SK-N-SH (cell line): ENCODE results near the gene LGALS3. TPM values are rescaled to one million over a fixed set of nuclear protein-coding genes. Genes with fewer than 3 reads are reported as not detected.
A peak's percentile ranks its signal among the peaks of the same experiment; 100 is the strongest.

Source experiments
- CTCF ChIA-PET: fragments of 300-600, 350-600 bp; formaldehyde crosslinking; extraction: SDS; loops from one replicate; lab custom pipeline; 2021; lab: Yijun Ruan, JAX
- POLR2A ChIA-PET: fragments of 350-600 bp; sonication (Branson Sonifier 250); formaldehyde crosslinking; extraction: SDS; loops from one replicate; lab custom pipeline; 2020; ENCODE audit warnings: antibody characterized with exemption, inconsistent platforms; lab: Yijun Ruan, JAX
- DNase-seq: peaks from one replicate; pipeline ENCODE4 v3.0.0; 2012
- H2AFZ ChIP-seq: fragments of 200-600 bp; sonication (generic); 2 replicates; pipeline ENCODE4 v1.8.1; 2016; ENCODE audit warnings: antibody characterized with exemption, mild to moderate bottlenecking, low read depth
- H3F3A ChIP-seq: fragments of 200-600 bp; sonication (generic); replicated peaks from 2 replicates; pipeline ENCODE3; 2016; ENCODE audit warnings: antibody characterized with exemption, mild to moderate bottlenecking; ENCODE audit not compliant: insufficient read depth
- H3K27ac ChIP-seq, 2 experiments: fragments of 200-500 bp in 1 of 2; fragments of 200-600 bp in 1 of 2; sonication (Bioruptor generic) in 1 of 2; sonication (generic), shearing (Covaris generic) in 1 of 2; 2 replicates each; pipeline versions ENCODE4 v1.5.1 to v1.6.1; 2014 to 2016; ENCODE audit warnings: low read depth in 2 of 2, inconsistent platforms in 1 of 2, low read length in 1 of 2, mild to moderate bottlenecking in 1 of 2, mixed read lengths in 1 of 2
- H3K27me3 ChIP-seq: fragments of 200-600 bp; sonication (generic), shearing (Covaris generic); 2 replicates; pipeline ENCODE4 v1.6.1; 2016; ENCODE audit warnings: mixed run types; ENCODE audit not compliant: insufficient read depth
- H3K36me3 ChIP-seq, 2 experiments: fragments of 200-500 bp in 1 of 2; fragments of 200-600 bp in 1 of 2; sonication (Bioruptor generic) in 1 of 2; sonication (generic) in 1 of 2; replicated peaks in 1 of 2; 2 replicates each; pipeline versions ENCODE3 to v1.5.1; 2014 to 2016; ENCODE audit warnings: low read length in 1 of 2, mild to moderate bottlenecking in 1 of 2; ENCODE audit not compliant: insufficient read depth in 2 of 2, control insufficient read depth in 1 of 2
- H3K4me1 ChIP-seq, 2 experiments: fragments of 200-500 bp in 1 of 2; fragments of 200-600 bp in 1 of 2; sonication (Bioruptor generic) in 1 of 2; sonication (generic), shearing (Covaris generic) in 1 of 2; 2 replicates each; pipeline versions ENCODE4 v1.5.1 to v1.6.1; 2014 to 2016; ENCODE audit warnings: low read depth in 1 of 2, low read length in 1 of 2, mixed run types in 1 of 2; ENCODE audit not compliant: insufficient read depth in 2 of 2, control insufficient read depth in 1 of 2
- H3K4me2 ChIP-seq: fragments of 200-600 bp; sonication (generic), shearing (Covaris generic); 2 replicates; pipeline ENCODE4 v1.6.1; 2017; ENCODE audit warnings: mixed run types
- H3K4me3 ChIP-seq, 2 experiments: fragments of 200-500 bp in 1 of 2; fragments of 200-600 bp in 1 of 2; sonication (Bioruptor generic) in 1 of 2; sonication (generic), shearing (Covaris generic) in 1 of 2; 2 replicates each; pipeline versions ENCODE4 v1.5.1 to v1.8.1; 2014 to 2016; ENCODE audit warnings: low read depth in 2 of 2, inconsistent platforms in 1 of 2, low read length in 1 of 2, mild to moderate bottlenecking in 1 of 2, mixed read lengths in 1 of 2, moderate library complexity in 1 of 2
- H3K79me2 ChIP-seq: fragments of 200-600 bp; sonication (generic); 2 replicates; pipeline ENCODE4 v1.8.1; 2017; ENCODE audit warnings: mild to moderate bottlenecking; ENCODE audit not compliant: insufficient read depth
- H3K9ac ChIP-seq: fragments of 200-600 bp; sonication (generic); 2 replicates; pipeline ENCODE4 v1.6.1; 2017; ENCODE audit warnings: mixed run types
- H3K9me2 ChIP-seq: fragments of 200-600 bp; sonication (generic); 2 replicates; pipeline ENCODE4 v1.6.1; 2017; ENCODE audit warnings: mixed run types
- H3K9me3 ChIP-seq: fragments of 200-600 bp; sonication (generic); 2 replicates; pipeline ENCODE4 v1.6.1; 2017; ENCODE audit warnings: mixed run types, mild to moderate bottlenecking, moderate library complexity
- H4K20me1 ChIP-seq: fragments of 200-600 bp; sonication (generic); 2 replicates; pipeline ENCODE4 v1.6.1; 2017; ENCODE audit warnings: mild to moderate bottlenecking, mixed run types; ENCODE audit not compliant: insufficient read depth
- FOSL2 ChIP-seq: IDR thresholded peaks from 2 replicates; pipeline ENCODE4 v1.4.0; 2012; ENCODE audit warnings: low read depth, mild to moderate bottlenecking, moderate library complexity, borderline replicate concordance
- GABPA ChIP-seq: IDR thresholded peaks from 2 replicates; pipeline ENCODE4 v1.4.0; 2012; ENCODE audit warnings: low read depth, mild to moderate bottlenecking
- GATA2 ChIP-seq: sonication (generic); formaldehyde crosslinking; IDR thresholded peaks from 2 replicates; pipeline ENCODE4 v1.5.0; 2020; ENCODE audit warnings: mild to moderate bottlenecking, missing genetic modification reagents
- MEF2A ChIP-seq: IDR thresholded peaks from 2 replicates; pipeline ENCODE4 v1.4.0; 2012; ENCODE audit warnings: low read depth, borderline replicate concordance
- NRF1 ChIP-seq: IDR thresholded peaks from 2 replicates; pipeline ENCODE4 v1.6.1; 2012; ENCODE audit warnings: low read depth, mild to moderate bottlenecking, low read length
- RAD21 ChIP-seq: IDR thresholded peaks from 2 replicates; pipeline ENCODE4 v1.6.1; 2012; ENCODE audit warnings: mild to moderate bottlenecking, low read length
- RFX5 ChIP-seq: IDR thresholded peaks from 2 replicates; pipeline ENCODE4 v1.6.1; 2012; ENCODE audit warnings: mild to moderate bottlenecking, improper control_type of control experiment, low read length
- SMC3 ChIP-seq: IDR thresholded peaks from 2 replicates; pipeline ENCODE4 v1.6.1; 2012; ENCODE audit warnings: low read depth, low read length, improper control_type of control experiment
- TAF1 ChIP-seq: IDR thresholded peaks from 2 replicates; pipeline ENCODE4 v1.6.1; 2012; ENCODE audit warnings: low read depth, mild to moderate bottlenecking, low read length, moderate library complexity, borderline replicate concordance
- TCF12 ChIP-seq: IDR thresholded peaks from 2 replicates; pipeline ENCODE4 v1.4.0; 2012
- WGBS: methylation state at CpG from one replicate; pipeline ENCODE4 v1.1.6; 2017; ENCODE audit warnings: low lambda C conversion rate; 5-methylcytosine and 5-hydroxymethylcytosine counted together
- polyA plus RNA-seq, 3 experiments: library from polyadenylated mRNA; depleted of rRNA; stranded (reverse); fragments of >200 nt; gene quantifications; 2 replicates each; pipeline ENCODE4 v1.2.3, GENCODE V29; 2012
- TF ChIP-seq, protein P1 (sequence below): fragments of 200-600 bp; sonication (generic); IDR thresholded peaks from 2 replicates; pipeline ENCODE4 v1.6.1; 2017; ENCODE audit warnings: antibody characterized with exemption, mild to moderate bottlenecking, moderate library complexity

LGALS3 gene
- polyA plus RNA-seq, 1 of the 3 experiments (the other 2 are of a cell fraction) = 59.8 TPM

DNA sequence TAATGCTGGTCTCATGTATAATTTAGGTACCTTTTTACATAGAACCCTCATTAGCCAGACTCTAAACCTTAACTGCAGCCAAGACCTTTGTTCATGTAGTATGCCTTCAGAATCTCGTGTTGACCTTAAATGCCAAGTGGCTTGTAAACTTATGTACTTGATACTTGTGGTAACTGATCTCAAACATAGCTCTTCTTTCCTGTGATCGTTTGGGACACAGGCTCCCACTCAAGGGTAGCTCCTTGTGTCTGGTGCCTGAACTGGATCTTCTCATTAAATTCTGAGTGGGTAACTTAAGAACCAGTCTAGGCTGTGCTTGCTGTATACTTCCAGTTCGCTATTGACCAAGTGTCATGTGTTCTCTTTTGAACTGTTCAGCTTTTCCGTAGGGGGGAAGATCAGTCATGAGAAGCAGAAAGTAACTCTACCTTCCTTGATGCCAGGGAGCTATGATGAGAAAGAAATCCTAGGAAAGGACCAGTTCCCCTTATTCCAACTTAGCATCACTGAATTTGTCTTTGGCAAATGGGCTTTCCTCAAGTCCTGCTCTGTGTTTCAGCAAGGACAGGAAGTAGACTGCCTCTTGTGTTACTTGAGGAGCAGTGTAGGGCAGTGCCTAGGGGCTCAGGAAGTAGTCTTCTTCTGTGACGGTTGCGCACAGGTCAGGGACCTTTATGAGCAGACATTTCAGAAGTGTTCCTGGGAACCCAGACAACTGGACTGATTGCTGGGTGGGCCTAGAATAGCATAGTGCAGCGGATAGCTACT is 2.5 kb downstream of the LGALS3 start:
- Histone ChIP-seq H3K4me3 (no peak overlapping the region), H3F3A (peaks cover 23% of the 10 kb centered on the region), H3K27me3 (no peaks in the 10 kb centered on the region), H3K27ac (peak overlapping the region in 1 of 2 experiments; percentile 5; a peak in 1 of 4 replicates), H3K79me2 (peaks cover 63% of the 10 kb centered on the region), H3K9ac (no peak overlapping the region), H4K20me1 (peaks cover 3% of the 10 kb centered on the region; the same call in 1 of the 2 replicates), H3K4me2 (peak overlapping the region; percentile 17; the same call in 1 of the 2 replicates), H2AFZ (no peak overlapping the region), H3K36me3 (peaks cover 0 to 5% of the 10 kb centered on the region in 2 experiments), H3K9me2 (no peaks in the 10 kb centered on the region), H3K9me3 (no peaks in the 10 kb centered on the region), H3K4me1 (peaks cover 9 to 15% of the 10 kb centered on the region in 2 experiments; a peak in 3 of 4 replicates)
- ChIA-PET CTCF (interaction anchor here (0.6 to 4.2 kb wide), 7 partner anchors 9 to 59 kb away, joined by 3 to 22 read pairs (median 5); no protein-coding TSS in a partner anchor), POLR2A (no interaction called here)
- no peak for TF ChIP-seq MEF2A
- no peak for TF ChIP-seq FOSL2
- TF ChIP-seq RAD21 = no peak
- TF ChIP-seq TCF12 = no peak
- no peak for TF ChIP-seq SMC3
- TF ChIP-seq NRF1 = no peak
- TF ChIP-seq GATA2 (CRISPR knock-in tag) = no peak
- TF ChIP-seq TAF1 = no peak
- WGBS = 94% methylated on average over 7 of the region's 7 CpGs
- DNase-seq = no peak

DNA sequence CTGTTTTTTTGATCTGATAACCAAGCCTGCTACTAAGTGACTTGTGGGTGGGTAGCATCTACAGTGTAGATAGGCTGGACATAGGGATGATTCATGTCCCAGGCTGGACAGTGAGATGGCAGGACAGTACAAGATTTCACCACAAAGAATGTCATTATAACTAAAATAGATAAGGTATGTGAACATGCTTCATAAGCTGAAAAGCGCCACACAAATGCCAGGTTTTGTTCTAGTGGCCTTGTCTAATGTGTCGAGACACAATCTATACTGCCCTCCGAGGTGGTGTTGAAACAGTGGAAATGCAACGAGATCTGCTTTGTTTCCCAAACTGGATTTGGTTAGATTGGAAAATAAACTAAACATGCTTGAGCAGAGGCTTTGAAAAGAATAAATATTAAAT is 4.4 kb downstream of the LGALS3 start:
- Histone ChIP-seq H3F3A (peaks cover 11% of the 10 kb centered on the region), H3K27me3 (no peaks in the 10 kb centered on the region), H4K20me1 (peaks cover 8% of the 10 kb centered on the region; the same call in 1 of the 2 replicates)
- peak; percentile 79 for TF ChIP-seq RAD21
- no peak for TF ChIP-seq RFX5
- no peak for TF ChIP-seq GABPA
- TF ChIP-seq, protein P1, sequence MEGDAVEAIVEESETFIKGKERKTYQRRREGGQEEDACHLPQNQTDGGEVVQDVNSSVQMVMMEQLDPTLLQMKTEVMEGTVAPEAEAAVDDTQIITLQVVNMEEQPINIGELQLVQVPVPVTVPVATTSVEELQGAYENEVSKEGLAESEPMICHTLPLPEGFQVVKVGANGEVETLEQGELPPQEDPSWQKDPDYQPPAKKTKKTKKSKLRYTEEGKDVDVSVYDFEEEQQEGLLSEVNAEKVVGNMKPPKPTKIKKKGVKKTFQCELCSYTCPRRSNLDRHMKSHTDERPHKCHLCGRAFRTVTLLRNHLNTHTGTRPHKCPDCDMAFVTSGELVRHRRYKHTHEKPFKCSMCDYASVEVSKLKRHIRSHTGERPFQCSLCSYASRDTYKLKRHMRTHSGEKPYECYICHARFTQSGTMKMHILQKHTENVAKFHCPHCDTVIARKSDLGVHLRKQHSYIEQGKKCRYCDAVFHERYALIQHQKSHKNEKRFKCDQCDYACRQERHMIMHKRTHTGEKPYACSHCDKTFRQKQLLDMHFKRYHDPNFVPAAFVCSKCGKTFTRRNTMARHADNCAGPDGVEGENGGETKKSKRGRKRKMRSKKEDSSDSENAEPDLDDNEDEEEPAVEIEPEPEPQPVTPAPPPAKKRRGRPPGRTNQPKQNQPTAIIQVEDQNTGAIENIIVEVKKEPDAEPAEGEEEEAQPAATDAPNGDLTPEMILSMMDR = peak; percentile 58
- peak; percentile 50 for TF ChIP-seq SMC3
- TF ChIP-seq, all 33 proteins: peak for 3
- POLR2A ChIA-PET = no interaction called here
- peak overlapping the region in 1 of 2 experiments; percentile 47; a peak in 3 of 4 replicates for H3K27ac ChIP-seq
- H3K36me3 ChIP-seq = peaks cover 6 to 7% of the 10 kb centered on the region in 2 experiments
- CTCF ChIA-PET = interaction anchor here (0.6 to 2.1 kb wide), 16 partner anchors 9 to 68 kb away, joined by 3 to 15 read pairs (median 6); no protein-coding TSS in a partner anchor
- H3K4me2 ChIP-seq = 0 out of 2 replicates have a peak overlapping the region, but pooled peaks have one; percentile 4
- no peaks in the 10 kb centered on the region for H3K9me3 ChIP-seq
- peaks cover 75% of the 10 kb centered on the region for H3K79me2 ChIP-seq
- 57% methylated on average over 4 of the region's 4 CpGs for WGBS
- DNase-seq = peak; percentile 63
- H2AFZ ChIP-seq = no peak overlapping the region
- no peak overlapping the region; a peak in 1 of 4 replicates for H3K4me3 ChIP-seq
- peaks cover 15 to 20% of the 10 kb centered on the region in 2 experiments; a peak in 3 of 4 replicates for H3K4me1 ChIP-seq
- no peaks in the 10 kb centered on the region for H3K9me2 ChIP-seq
- no peak overlapping the region for H3K9ac ChIP-seq
